ENCODE data around the gene TRRAP. TPM values are rescaled to one million over a fixed set of nuclear protein-coding genes. Genes with fewer than 3 reads are reported as not detected.

Gene TRRAP
- polyA plus RNA-seq, 2 of the 4 experiments (the other 2 are of a cell fraction), result 12.2 to 22.1 TPM

- CTCF ChIA-PET, result interaction anchor here (0.8 to 1.7 kb wide), 3 partner anchors 13 to 41 kb away, joined by 3 to 8 read pairs (median 3); no protein-coding TSS in a partner anchor
- WGBS (ENCODE audit: missing lambda C conversion rate), result 84% methylated on average over 6 of the region's 10 CpGs
Measured at GRCh38 chr7:98998821-98999725, 120.7 kb downstream of the TRRAP start.

DNA sequence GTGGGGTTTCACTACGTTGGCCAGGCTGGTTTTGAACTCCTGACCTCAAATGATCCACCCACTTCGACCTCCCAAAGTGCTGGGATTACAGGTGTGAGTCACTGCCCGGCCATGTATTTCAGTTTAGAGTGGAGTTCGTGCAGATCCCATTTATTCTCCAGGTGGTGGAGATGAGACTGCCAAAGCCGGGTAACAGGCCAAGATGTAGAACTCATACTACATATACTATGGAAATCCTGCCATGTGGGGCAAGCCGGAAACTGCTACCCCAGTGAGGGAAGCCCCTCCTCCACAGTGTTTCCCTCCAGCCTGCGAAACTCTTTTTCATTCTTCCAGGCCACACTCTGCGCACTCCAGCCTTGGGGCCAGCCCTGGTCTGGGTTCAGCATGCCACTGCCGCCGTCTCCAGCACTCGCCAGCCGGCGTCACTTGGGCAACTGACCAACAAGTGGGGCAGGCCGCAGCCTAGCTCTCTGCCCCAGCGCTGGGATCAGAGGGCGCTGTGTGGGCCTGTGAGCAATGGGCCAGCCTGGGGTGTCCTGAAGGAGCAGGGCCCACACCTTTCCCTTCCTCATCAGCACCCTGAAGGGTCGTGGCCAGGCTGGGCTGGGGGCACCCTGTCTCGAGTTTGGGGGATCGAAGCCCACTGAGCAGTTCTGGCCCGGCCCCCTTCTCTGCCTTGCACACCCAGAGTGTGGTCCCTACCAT lies 122.0 kb downstream of the TRRAP start:
- Histone ChIP-seq H3K27ac (no peak overlapping the region), H3K4me1 (no peaks in the 10 kb centered on the region), H3K4me3 (no peak overlapping the region), H3K4me2 (no peak overlapping the region), H3K9me3 (no peaks in the 10 kb centered on the region)
- WGBS (ENCODE audit: missing lambda C conversion rate), result 90% methylated on average over 20 of the region's 20 CpGs
- POLR2A ChIA-PET, result no interaction called here
- no peak for DNase-seq (ENCODE audit: low read depth in 1 of 2, low spot score in 1 of 2)
- no peak for FAIRE-seq
- CTCF ChIA-PET, result no interaction called here
- ATAC-seq, result no peak
- no peak for TF ChIP-seq HOXB5 (CRISPR knock-in tag; IDR thresholded peaks at IDR 0.05)
- no peak for TF ChIP-seq TP53 (CRISPR knock-in tag; IDR thresholded peaks at IDR 0.05)
- TF ChIP-seq FOSB (CRISPR knock-in tag; IDR thresholded peaks at IDR 0.05), result no peak
- TF ChIP-seq CHD4 (IDR thresholded peaks at IDR 0.05; ENCODE audit: borderline replicate concordance), result no peak
- TF ChIP-seq MAFK (IDR thresholded peaks at IDR 0.05; ENCODE audit: partially characterized antibody), result no peak
- TF ChIP-seq, protein P1, sequence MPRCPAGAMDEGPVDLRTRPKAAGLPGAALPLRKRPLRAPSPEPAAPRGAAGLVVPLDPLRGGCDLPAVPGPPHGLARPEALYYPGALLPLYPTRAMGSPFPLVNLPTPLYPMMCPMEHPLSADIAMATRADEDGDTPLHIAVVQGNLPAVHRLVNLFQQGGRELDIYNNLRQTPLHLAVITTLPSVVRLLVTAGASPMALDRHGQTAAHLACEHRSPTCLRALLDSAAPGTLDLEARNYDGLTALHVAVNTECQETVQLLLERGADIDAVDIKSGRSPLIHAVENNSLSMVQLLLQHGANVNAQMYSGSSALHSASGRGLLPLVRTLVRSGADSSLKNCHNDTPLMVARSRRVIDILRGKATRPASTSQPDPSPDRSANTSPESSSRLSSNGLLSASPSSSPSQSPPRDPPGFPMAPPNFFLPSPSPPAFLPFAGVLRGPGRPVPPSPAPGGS (IDR thresholded peaks at IDR 0.05), result no peak
- no peak for TF ChIP-seq USF2 (IDR thresholded peaks at IDR 0.05)
- TF ChIP-seq, protein P2, sequence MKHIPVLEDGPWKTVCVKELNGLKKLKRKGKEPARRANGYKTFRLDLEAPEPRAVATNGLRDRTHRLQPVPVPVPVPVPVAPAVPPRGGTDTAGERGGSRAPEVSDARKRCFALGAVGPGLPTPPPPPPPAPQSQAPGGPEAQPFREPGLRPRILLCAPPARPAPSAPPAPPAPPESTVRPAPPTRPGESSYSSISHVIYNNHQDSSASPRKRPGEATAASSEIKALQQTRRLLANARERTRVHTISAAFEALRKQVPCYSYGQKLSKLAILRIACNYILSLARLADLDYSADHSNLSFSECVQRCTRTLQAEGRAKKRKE (CRISPR knock-in tag; IDR thresholded peaks at IDR 0.05; ENCODE audit: low read depth), result no peak
- no peak for TF ChIP-seq ZC3H11A (IDR thresholded peaks at IDR 0.05)
- TF ChIP-seq NR3C1 (IDR thresholded peaks at IDR 0.05), result no peak
- no peak for TF ChIP-seq SMC3 (IDR thresholded peaks at IDR 0.05)
- no peak for TF ChIP-seq JUNB (IDR thresholded peaks at IDR 0.05)
- TF ChIP-seq RAD21 (conservative IDR thresholded peaks at IDR 0.05 in 1 of 2, IDR thresholded peaks at IDR 0.05 in 1 of 2), result no peak
- no peak for TF ChIP-seq KDM1A (IDR thresholded peaks at IDR 0.05; ENCODE audit: low read depth)
- TF ChIP-seq POLR2A (IDR thresholded peaks at IDR 0.05; ENCODE audit: low read length), result no peak
- TF ChIP-seq EHMT2 (IDR thresholded peaks at IDR 0.05; ENCODE audit: low read depth), result no peak
- no peak for TF ChIP-seq POLR2AphosphoS2 (conservative IDR thresholded peaks at IDR 0.05; ENCODE audit: low read length)
- no peak for TF ChIP-seq BHLHE40 (IDR thresholded peaks at IDR 0.05; ENCODE audit: low read depth, low read length)

More at GRCh38 chr7:98998821-98999725, 120.7 kb downstream of the TRRAP start:
- ATAC-seq (no peak), DNase-seq (ENCODE audit: low read depth in 1 of 2, low spot score in 1 of 2) (no peak), FAIRE-seq (no peak)
- no peaks in the 10 kb centered on the region for H3K9me3 ChIP-seq
- no peak overlapping the region for H3K27ac ChIP-seq
- TF ChIP-seq HDAC2 (IDR thresholded peaks at IDR 0.05) (no peak), NFE2L2 (conservative IDR thresholded peaks at IDR 0.05; ENCODE audit: low read length) (no peak)
- H3K4me3 ChIP-seq, result no peak overlapping the region
- POLR2A ChIA-PET, result no interaction called here
- no peaks in the 10 kb centered on the region for H3K4me1 ChIP-seq
- no peak overlapping the region for H3K4me2 ChIP-seq
